Vagina (tissue), 2 donors: ENCODE data around the gene ABCA3. TPM values are rescaled to one million over a fixed set of nuclear protein-coding genes. Genes with fewer than 3 reads are reported as not detected.

Experiments
- DNase-seq, 2 donors: peaks; one replicate each; pipeline ENCODE4 v3.0.0-alpha.2; 2017; ENCODE audit errors: extremely low spot score in 2 of 2
- H3K27ac ChIP-seq: fragments of 200-600 bp; sonication (generic); one replicate; pipeline ENCODE4 v1.5.1; 2019
- H3K27me3 ChIP-seq: fragments of 200-600 bp; sonication (generic); one replicate; pipeline ENCODE4 v1.5.1; 2019
- H3K36me3 ChIP-seq, 2 donors: fragments of 200-600 bp; sonication (generic); one replicate each; pipeline ENCODE4 v1.5.1; 2017 to 2019
- H3K4me1 ChIP-seq: fragments of 200-600 bp; sonication (generic); one replicate; pipeline ENCODE4 v1.5.1; 2019
- H3K4me3 ChIP-seq, 2 donors: fragments of 200-600 bp; sonication (generic); 1 replicate in 1 of 2; 2 replicates in 1 of 2; pipeline ENCODE4 v1.5.1; 2016 to 2019
- H3K9me3 ChIP-seq: fragments of 200-600 bp; sonication (generic); one replicate; pipeline ENCODE4 v1.5.1; 2019
- POLR2A ChIP-seq, 2 donors: fragments of 450-650 bp; IDR thresholded peaks; one replicate each; pipeline ENCODE4 v1.6.1; 2017; ENCODE audit warnings: antibody characterized with exemption in 2 of 2, mild to moderate bottlenecking in 2 of 2, moderate library complexity in 2 of 2
- POLR2AphosphoS5 ChIP-seq, 2 donors: sonication (generic); formaldehyde crosslinking; IDR thresholded peaks; one replicate each; pipeline ENCODE4 v1.9.0; 2017; ENCODE audit warnings: antibody characterized with exemption in 2 of 2, mild to moderate bottlenecking in 2 of 2, low read depth in 1 of 2; ENCODE audit not compliant: insufficient read depth in 1 of 2
- intact Hi-C: fragments of 100-400 bp; cut with DNase I; formaldehyde crosslinking; loops from one replicate; pipeline ENCODE4 v1.15.1; 2023
- total RNA-seq: library from RNA; depleted of rRNA; stranded (reverse); fragments of >200 nt; gene quantifications from one replicate; pipeline ENCODE4 v1.2.3, GENCODE V29; 2016
- TF ChIP-seq, protein P1 (sequence below), 3 experiments: fragments of 450-650 bp in 2 of 3; fragments of 200-600 bp in 1 of 3; sonication (generic) in 1 of 3; IDR thresholded peaks; one replicate each; pipeline ENCODE4 v1.5.1; 2017 to 2019; ENCODE audit warnings: antibody characterized with exemption in 3 of 3, mild to moderate bottlenecking in 2 of 3, moderate library complexity in 2 of 3

The ABCA3 gene
- total RNA-seq, 1 donor from 2014 or later: 5.4 TPM

DNA sequence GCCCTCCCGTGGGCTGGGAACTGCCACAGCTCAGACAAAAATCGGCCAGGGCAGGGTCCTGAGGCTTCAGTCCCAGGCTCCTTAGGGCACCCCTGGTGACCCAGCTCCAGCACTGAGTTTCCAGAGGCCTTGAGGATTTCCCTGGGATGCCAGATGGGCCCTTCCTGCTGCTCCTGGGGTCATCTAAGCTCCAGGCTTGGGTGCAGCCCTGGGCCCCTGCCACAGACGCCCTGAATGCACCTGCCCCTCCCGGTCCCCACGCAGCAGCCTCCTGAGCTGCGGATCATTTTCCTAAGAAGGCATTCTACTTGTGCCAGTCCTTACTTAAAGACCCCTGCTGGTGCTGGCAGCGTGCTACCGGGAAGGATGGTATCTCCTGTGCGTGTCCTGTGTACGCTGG, 66.6 kb downstream of the ABCA3 start:
- intact Hi-C loops: no loop called here
- no peak for TF ChIP-seq POLR2AphosphoS5 (IDR thresholded peaks at IDR 0.05; ENCODE audit: insufficient read depth in 1 of 2, low read depth in 1 of 2)
- TF ChIP-seq, protein P1, sequence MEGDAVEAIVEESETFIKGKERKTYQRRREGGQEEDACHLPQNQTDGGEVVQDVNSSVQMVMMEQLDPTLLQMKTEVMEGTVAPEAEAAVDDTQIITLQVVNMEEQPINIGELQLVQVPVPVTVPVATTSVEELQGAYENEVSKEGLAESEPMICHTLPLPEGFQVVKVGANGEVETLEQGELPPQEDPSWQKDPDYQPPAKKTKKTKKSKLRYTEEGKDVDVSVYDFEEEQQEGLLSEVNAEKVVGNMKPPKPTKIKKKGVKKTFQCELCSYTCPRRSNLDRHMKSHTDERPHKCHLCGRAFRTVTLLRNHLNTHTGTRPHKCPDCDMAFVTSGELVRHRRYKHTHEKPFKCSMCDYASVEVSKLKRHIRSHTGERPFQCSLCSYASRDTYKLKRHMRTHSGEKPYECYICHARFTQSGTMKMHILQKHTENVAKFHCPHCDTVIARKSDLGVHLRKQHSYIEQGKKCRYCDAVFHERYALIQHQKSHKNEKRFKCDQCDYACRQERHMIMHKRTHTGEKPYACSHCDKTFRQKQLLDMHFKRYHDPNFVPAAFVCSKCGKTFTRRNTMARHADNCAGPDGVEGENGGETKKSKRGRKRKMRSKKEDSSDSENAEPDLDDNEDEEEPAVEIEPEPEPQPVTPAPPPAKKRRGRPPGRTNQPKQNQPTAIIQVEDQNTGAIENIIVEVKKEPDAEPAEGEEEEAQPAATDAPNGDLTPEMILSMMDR (IDR thresholded peaks at IDR 0.05): no peak
- TF ChIP-seq POLR2A (IDR thresholded peaks at IDR 0.05): no peak
- DNase-seq: no peak
- Histone ChIP-seq H3K4me3 (no peak overlapping the region), H3K36me3 (no peaks in the 10 kb centered on the region), H3K4me1 (peaks cover 22% of the 10 kb centered on the region), H3K27me3 (no peaks in the 10 kb centered on the region), H3K27ac (no peak overlapping the region), H3K9me3 (no peaks in the 10 kb centered on the region)

DNA sequence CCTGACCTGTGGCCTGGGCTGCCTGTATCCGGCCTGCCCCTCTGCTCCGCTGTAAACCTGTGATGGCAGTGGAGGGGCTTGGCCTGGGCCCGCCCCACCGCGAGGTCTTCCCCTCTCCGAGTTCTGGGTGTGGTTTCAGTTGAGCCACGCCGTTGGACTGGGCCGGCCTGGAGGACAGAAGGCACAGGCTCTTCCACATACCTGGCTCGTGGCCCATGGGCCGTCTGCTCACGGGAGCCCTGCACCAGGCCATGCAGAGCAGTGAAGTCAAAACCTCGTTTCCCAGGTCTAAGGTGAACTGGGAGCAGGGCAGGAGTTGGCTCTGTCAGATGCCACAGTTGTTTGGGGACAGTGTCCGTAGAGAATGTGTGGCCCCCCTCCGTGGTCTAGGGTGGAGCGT, 67.0 kb downstream of the ABCA3 start:
- TF ChIP-seq POLR2AphosphoS5 (IDR thresholded peaks at IDR 0.05; ENCODE audit: insufficient read depth in 1 of 2, low read depth in 1 of 2) (no peak), POLR2A (IDR thresholded peaks at IDR 0.05) (no peak)
- TF ChIP-seq, protein P1 (IDR thresholded peaks at IDR 0.05): no peak
- Histone ChIP-seq H3K36me3 (no peaks in the 10 kb centered on the region), H3K4me1 (peaks cover 24% of the 10 kb centered on the region), H3K4me3 (no peak overlapping the region), H3K27ac (no peak overlapping the region), H3K27me3 (no peaks in the 10 kb centered on the region), H3K9me3 (no peaks in the 10 kb centered on the region)
- no peak for DNase-seq
- intact Hi-C loops: no loop called here

DNA sequence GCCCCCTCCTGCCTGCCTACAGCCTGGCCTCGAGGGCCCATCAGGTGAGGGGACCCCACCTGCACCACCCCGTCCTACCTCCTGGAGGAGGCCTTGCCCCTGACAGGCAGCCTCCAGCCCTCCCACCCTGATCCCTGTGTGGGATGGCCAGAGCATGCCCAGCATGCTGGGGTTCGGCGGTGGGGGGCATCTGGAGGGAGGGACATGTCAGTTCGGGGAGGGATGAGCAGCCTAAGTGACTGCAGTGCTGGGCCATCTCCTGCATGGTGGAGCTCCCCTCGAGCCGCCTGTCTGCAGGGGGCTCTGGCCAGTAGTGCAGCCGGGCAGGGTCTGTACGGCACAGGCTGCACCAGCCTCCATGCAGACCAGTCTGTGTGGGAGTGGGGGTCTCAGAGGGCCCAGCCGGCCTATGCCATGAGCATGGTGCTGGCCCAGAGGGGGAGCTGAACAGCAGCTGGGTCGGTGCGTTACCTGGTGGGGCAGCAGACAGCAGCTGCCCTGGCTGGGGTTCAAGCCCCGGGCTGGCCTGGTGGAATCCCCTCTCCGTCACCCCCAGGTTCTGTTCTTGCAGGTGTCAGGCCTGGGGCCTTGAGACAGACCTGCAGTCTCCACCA, 68.6 kb downstream of the ABCA3 start:
- intact Hi-C loops: no loop called here
- no peak for TF ChIP-seq POLR2A (IDR thresholded peaks at IDR 0.05)
- TF ChIP-seq POLR2AphosphoS5 (IDR thresholded peaks at IDR 0.05; ENCODE audit: insufficient read depth in 1 of 2, low read depth in 1 of 2): no peak
- TF ChIP-seq, protein P1 (IDR thresholded peaks at IDR 0.05): no peak
- Histone ChIP-seq H3K4me3 (no peak overlapping the region), H3K4me1 (peaks cover 27% of the 10 kb centered on the region), H3K36me3 (no peaks in the 10 kb centered on the region), H3K27me3 (no peaks in the 10 kb centered on the region), H3K9me3 (no peaks in the 10 kb centered on the region), H3K27ac (no peak overlapping the region)
- DNase-seq: no peak

DNA sequence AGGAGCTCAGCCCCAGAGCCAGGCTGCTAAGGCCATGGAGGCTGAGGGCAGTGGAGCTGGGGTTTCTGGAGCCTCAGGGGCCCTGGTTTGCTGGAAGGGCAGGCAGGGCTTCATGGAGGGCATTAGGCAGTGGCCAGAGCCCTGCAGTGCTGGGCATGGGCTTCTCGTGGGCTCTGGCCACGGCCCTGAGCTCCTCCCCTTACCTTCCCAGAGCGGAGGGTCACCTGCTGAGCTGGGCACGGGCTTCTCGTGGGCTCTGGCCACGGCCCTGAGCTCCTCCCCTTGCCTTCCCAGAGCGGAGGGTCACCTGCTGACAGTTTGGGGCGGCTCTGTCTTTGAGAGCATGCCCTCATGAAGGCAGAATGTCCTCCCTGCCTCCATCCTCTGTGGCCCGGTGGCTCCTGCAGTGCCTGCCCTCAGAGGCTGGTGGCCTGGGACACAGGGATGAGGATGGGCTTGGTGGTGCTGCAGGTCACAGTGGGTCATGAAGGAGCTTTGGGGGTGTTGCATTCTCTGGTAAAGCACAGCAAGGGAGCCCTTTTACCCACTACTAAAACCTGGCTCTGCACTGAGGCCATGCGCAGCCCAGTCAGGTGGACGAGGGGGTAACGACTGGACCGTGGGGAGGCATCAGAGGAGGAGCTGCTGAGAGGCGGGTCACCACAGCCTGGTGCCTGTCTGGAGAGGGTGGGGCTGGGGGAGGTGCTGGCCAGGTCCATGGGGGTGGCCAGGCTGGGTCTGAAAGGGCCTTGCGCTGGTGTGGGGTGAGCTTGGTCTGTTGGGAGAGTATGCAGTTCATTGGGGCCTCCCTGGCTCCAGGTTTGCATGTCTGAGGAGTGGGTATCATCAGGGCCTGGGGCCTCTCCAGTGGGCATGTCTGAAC, 69.7 kb downstream of the ABCA3 start:
- TF ChIP-seq POLR2A (IDR thresholded peaks at IDR 0.05) (no peak), POLR2AphosphoS5 (IDR thresholded peaks at IDR 0.05; ENCODE audit: insufficient read depth in 1 of 2, low read depth in 1 of 2) (no peak)
- TF ChIP-seq, protein P1 (IDR thresholded peaks at IDR 0.05): no peak
- Histone ChIP-seq H3K27ac (no peak overlapping the region), H3K4me1 (peaks cover 38% of the 10 kb centered on the region), H3K27me3 (no peaks in the 10 kb centered on the region), H3K36me3 (no peaks in the 10 kb centered on the region), H3K9me3 (no peaks in the 10 kb centered on the region), H3K4me3 (no peak overlapping the region)
- intact Hi-C loops: no loop called here
- DNase-seq: no peak

DNA sequence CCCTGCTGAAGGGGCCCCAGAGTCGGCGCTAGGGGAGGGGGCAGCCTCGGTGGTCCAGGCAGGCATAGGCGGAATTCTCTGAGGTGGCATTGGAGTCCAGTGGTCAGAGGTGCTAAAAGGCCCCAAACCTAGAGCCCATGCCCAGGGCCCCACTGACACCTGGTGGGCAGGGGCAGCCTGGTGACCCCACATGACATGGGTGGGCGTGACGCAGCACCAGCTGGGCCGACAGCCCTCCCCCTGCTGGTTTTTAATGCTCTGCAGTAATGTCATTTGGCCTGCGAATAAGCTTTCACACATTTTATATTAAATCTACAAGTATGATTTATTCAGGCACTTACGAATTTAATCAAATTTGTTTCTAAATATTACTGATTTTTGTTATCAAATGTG, 70.5 kb downstream of the ABCA3 start:
- H3K9me3 ChIP-seq: no peaks in the 10 kb centered on the region
- no peaks in the 10 kb centered on the region for H3K27me3 ChIP-seq
- TF ChIP-seq POLR2AphosphoS5 (IDR thresholded peaks at IDR 0.05; ENCODE audit: insufficient read depth in 1 of 2, low read depth in 1 of 2): no peak
- no peak for TF ChIP-seq POLR2A (IDR thresholded peaks at IDR 0.05)
- TF ChIP-seq, protein P1 (IDR thresholded peaks at IDR 0.05): no peak
- no peak overlapping the region for H3K27ac ChIP-seq
- H3K4me1 ChIP-seq: peaks cover 45% of the 10 kb centered on the region
- intact Hi-C loops: no loop called here
- no peaks in the 10 kb centered on the region for H3K36me3 ChIP-seq
- DNase-seq: no peak
- H3K4me3 ChIP-seq: no peak overlapping the region
